ENCODE data around the gene HRAS. TPM values are rescaled to one million over a fixed set of nuclear protein-coding genes. Genes with fewer than 3 reads are reported as not detected.

HRAS gene
- total RNA-seq, 1 experiment from 2014 or later = 104 TPM

- H3K9me2 ChIP-seq (ENCODE audit: insufficient read depth) = no peaks in the 10 kb centered on the region
- no peak overlapping the region for H3K9ac ChIP-seq (ENCODE audit: low read length)
- no TSS peak for BruUV-seq (replicated peaks)
- no peaks in the 10 kb centered on the region for H4K20me1 ChIP-seq (ENCODE audit: insufficient read depth)
- H3K4me3 ChIP-seq (replicated peaks in 1 of 2; ENCODE audit: low read depth in 1 of 2, low read length in 2 of 2) = no peak overlapping the region
- peaks cover 34% of the 10 kb centered on the region for H3K79me2 ChIP-seq (ENCODE audit: insufficient read depth, low read length)
- no peak for TF ChIP-seq CBX3 (IDR thresholded peaks at IDR 0.05; ENCODE audit: low read depth)
- TF ChIP-seq POLR2AphosphoS5 (IDR thresholded peaks at IDR 0.05; ENCODE audit: low read depth, low read length) = no peak
- no peak for TF ChIP-seq CEBPB (IDR thresholded peaks at IDR 0.05; ENCODE audit: low read depth)
- no peak for TF ChIP-seq SP1 (IDR thresholded peaks at IDR 0.05; ENCODE audit: low read depth)
- no peak for TF ChIP-seq REST (IDR thresholded peaks at IDR 0.05; ENCODE audit: low read depth)
- TF ChIP-seq, protein P1, sequence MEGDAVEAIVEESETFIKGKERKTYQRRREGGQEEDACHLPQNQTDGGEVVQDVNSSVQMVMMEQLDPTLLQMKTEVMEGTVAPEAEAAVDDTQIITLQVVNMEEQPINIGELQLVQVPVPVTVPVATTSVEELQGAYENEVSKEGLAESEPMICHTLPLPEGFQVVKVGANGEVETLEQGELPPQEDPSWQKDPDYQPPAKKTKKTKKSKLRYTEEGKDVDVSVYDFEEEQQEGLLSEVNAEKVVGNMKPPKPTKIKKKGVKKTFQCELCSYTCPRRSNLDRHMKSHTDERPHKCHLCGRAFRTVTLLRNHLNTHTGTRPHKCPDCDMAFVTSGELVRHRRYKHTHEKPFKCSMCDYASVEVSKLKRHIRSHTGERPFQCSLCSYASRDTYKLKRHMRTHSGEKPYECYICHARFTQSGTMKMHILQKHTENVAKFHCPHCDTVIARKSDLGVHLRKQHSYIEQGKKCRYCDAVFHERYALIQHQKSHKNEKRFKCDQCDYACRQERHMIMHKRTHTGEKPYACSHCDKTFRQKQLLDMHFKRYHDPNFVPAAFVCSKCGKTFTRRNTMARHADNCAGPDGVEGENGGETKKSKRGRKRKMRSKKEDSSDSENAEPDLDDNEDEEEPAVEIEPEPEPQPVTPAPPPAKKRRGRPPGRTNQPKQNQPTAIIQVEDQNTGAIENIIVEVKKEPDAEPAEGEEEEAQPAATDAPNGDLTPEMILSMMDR (IDR thresholded peaks at IDR 0.05 in 2 of 3, conservative IDR thresholded peaks at IDR 0.05 in 1 of 3; ENCODE audit: borderline replicate concordance in 1 of 3, insufficient read depth in 1 of 3, low read depth in 2 of 3, low read length in 2 of 3) = no peak
- TF ChIP-seq ZNF274 (IDR thresholded peaks at IDR 0.05; ENCODE audit: low read depth, low read length) = no peak
- no peak for TF ChIP-seq ZFX (IDR thresholded peaks at IDR 0.05)
- no peak for TF ChIP-seq ELF1 (IDR thresholded peaks at IDR 0.05; ENCODE audit: borderline replicate concordance, low read depth)
- TF ChIP-seq, protein P2, sequence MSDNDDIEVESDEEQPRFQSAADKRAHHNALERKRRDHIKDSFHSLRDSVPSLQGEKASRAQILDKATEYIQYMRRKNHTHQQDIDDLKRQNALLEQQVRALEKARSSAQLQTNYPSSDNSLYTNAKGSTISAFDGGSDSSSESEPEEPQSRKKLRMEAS (IDR thresholded peaks at IDR 0.05) = no peak
- no peak for TF ChIP-seq JUND (IDR thresholded peaks at IDR 0.05)
- no peak for TF ChIP-seq FOSL1 (IDR thresholded peaks at IDR 0.05; ENCODE audit: low read depth)
- TF ChIP-seq SIN3A (IDR thresholded peaks at IDR 0.05; ENCODE audit: low read depth) = no peak
- TF ChIP-seq SRF (IDR thresholded peaks at IDR 0.05; ENCODE audit: low read depth) = no peak
- no peak for TF ChIP-seq ATF3 (IDR thresholded peaks at IDR 0.05)
- TF ChIP-seq POLR2A (IDR thresholded peaks at IDR 0.05; ENCODE audit: borderline replicate concordance, extremely low read depth, insufficient read depth, insufficient read length) = no peak
- no peak for TF ChIP-seq EZH2phosphoT487 (IDR thresholded peaks at IDR 0.05; ENCODE audit: borderline replicate concordance)
- no peak for TF ChIP-seq TCF7L2 (IDR thresholded peaks at IDR 0.05; ENCODE audit: borderline replicate concordance, extremely low read depth, insufficient read depth, insufficient read length)
- TF ChIP-seq EZH2 (IDR thresholded peaks at IDR 0.05) = no peak
- H3K4me1 ChIP-seq (ENCODE audit: control insufficient read depth in 1 of 2, insufficient read depth in 2 of 2, low read length in 2 of 2) = peaks cover 6 to 15% of the 10 kb centered on the region in 2 experiments; a peak in 3 of 4 replicates
- no peak overlapping the region for H2AFZ ChIP-seq (ENCODE audit: low read depth, low read length, poor library complexity, severe bottlenecking)
- POLR2A ChIA-PET = interaction anchor here (0.6 kb wide), 1 partner anchor 36 kb away, joined by 3 read pairs; no protein-coding TSS in a partner anchor
- DNase-seq (ENCODE audit: low read depth, low spot score) = no peak
- no peaks in the 10 kb centered on the region for H3K9me3 ChIP-seq (ENCODE audit: control insufficient read depth in 1 of 2, insufficient read depth in 1 of 2, low read depth in 1 of 2, low read length in 2 of 2)
- H3K27me3 ChIP-seq (ENCODE audit: insufficient read depth, low read length) = no peaks in the 10 kb centered on the region
- intact Hi-C loops (cut with micrococcal nuclease) = no loop called here
- RAD21 ChIA-PET (ENCODE audit: low non-redundant PET in 1 of 2, low total read pairs in 2 of 2, uncharacterized antibody in 2 of 2, unreplicated experiment in 2 of 2) = no interaction called here
- no peak overlapping the region for H3K4me2 ChIP-seq (ENCODE audit: low read length)
- no peak overlapping the region for H3K27ac ChIP-seq (ENCODE audit: low read depth, low read length)
- peaks cover 16 to 23% of the 10 kb centered on the region in 2 experiments for H3K36me3 ChIP-seq (ENCODE audit: control insufficient read depth in 1 of 2, insufficient read depth in 2 of 2, low read length in 2 of 2)
- CTCF ChIA-PET = no interaction called here
- no peak for ATAC-seq
These were observed 33.6 kb downstream of the HRAS start for GRCh38 chr11:501683-502287.

Data from HCT116 (cell line).